Stimulated activated CD8-positive, alpha-beta memory T cell treated with anti-CD3 and anti-CD28 coated beads, Interleukin-12 subunit alpha, Interleukin-12 subunit beta, amount 100 ng/mL, for 1 hour (primary cell): ENCODE results near the gene DPF1.
"Not testable (repeated sequence)": the region's sequence is repeated elsewhere in the genome, so short reads cannot be mapped to it uniquely, and the experiment has no call there.

Experiments used
- DNase-seq: peaks from one replicate; pipeline ENCODE4 v3.0.0-alpha.2; 2020; ENCODE audit warnings: low read depth

Gene DPF1

DNA sequence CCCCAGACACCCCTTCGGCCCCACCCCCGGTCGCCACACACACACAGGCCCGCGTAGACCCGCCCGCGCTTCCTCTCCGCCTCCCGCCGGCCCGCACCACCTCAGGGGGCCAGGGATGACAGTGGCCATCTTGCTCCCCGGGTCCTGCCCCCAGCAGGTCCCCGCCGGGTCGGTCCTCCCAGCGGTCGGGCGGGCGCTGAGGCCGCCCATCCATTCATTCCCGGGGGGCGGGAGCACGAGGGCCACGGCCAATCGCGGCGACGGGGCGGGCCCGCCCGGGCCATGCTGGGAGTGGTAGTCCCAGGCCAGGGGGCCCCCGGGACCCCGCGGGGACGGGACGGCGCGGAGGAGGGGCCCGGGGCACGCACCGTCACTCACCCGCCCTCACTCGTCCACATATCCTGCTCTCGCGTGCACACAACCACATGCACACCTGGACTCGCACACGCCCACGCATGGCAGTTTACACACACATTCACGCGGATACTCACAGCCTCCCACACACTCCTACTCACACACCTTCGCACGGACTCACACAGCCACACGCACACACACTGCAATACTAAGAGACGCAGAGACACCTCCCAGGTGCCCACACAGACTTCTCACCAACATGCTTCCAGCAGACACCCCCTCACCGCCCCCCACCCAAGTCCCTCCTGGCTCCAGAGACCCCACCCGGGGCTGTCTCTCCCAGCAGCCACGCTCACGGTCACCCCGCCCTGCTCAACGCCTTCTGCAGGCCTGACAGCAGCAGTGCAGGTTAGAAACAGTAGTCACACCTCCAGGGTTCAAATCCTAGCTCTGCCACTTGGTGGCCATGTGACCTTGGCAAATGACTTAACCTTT, at the start of gene DPF1:
TSS of gene DPF1 (minus strand) at position 209 of the 849 bp plus-strand sequence. CDS start at position 129, 80 bp downstream.
- DNase-seq, result no peak

DNA sequence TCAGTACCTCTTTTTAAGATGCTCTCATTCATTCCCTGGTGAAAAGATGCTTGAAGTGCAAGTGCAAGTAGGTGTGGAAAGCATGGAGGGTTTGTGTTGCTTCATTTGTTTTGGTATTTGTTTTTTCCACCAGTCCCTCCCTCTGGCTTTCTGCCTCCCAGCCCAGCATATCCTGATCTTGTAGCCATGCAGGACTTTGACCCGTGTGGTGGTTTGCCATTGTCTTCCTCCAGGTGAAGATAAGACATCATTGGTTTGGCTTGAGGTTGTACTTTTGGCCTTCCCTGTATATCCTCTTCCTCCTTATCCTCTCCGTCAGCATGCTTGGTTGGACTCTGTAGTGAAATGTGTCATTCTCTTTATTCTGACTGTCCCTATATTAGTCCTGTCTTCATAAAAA, 49.5 kb upstream of the DPF1 start:
- no peak for DNase-seq

DNA sequence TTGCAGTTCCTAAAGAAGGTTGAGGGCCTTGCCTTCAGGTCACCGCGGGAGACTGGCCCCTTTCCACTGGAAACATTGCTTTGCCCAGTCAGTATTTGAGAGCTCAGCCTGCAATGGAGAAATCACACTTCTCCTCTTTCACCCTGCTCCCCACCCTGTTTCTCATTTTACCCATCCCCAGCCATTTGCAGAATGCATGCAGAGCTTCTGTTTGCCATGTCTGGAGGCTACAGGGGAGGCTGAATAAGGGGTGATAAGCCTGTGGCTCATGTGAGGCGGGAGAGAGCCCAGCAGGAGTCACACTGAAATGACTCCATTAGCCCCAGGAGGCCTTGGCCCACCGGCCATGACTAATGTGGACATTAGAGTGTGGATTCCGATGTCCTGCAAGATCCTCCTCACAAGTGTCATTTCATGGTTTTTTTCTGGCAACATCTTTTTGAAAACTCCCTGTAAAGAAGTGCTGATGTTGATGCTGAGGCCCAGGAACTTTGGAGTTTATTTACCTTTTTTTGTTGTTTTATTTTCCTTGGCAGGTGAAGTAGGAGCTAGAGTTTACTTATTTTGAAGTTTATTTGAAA, 46.7 kb upstream of the DPF1 start:
- DNase-seq, result no peak

DNA sequence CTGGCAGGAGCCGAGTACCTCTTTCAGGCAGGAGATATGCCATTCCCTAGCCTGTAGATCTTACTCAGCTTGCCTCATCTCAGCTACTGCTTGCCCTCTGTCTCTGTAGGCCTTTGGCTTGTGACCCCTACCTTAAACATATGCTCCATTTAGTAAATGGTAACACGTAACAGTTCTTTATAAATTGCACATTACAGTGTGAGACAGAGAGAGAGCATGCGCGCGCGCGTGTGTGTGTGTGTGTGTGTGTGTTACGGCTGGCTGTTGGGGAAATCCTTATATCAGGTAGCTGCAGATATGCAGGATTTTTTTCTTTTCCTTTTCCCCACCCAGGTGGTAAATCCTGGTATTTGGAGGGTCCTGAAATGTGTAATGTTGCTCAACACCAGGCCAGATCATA, 44.5 kb upstream of the DPF1 start:
- no peak for DNase-seq

DNA sequence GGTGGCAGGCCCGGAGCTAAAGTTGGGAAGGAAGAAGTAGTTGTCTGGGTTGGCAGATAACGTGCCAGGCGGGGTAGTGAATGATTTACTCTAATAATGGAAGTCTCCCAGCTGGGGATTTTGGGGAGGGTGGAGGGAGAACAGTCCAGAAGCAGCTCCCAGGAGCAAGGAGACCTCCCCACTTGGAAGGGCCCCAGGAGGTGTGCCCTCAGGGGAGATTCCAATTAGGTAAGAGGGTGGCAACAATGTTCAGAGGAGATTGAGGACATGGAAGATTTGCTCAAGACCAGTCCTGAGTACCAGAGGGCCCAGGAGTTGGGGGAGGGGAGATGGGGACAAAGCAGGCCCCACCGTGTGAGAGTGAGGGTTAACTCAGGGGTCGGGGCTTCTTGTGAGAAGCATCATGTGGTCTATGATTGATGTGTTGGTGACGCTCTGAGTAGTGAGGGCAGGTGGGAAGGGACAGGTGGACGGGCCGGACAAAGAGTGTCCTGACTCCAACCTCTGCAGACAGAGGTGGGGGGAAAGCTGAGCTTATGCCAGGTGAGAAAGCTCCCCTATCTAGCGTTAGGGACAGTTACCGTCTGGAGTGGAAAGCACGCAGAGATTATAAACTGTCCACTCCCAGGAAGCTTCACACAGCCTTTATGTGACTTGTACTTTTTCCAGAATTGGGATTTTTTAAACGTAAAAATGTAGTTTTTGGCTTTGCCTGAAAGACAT, 43.9 kb upstream of the DPF1 start:
- DNase-seq, result no peak

DNA sequence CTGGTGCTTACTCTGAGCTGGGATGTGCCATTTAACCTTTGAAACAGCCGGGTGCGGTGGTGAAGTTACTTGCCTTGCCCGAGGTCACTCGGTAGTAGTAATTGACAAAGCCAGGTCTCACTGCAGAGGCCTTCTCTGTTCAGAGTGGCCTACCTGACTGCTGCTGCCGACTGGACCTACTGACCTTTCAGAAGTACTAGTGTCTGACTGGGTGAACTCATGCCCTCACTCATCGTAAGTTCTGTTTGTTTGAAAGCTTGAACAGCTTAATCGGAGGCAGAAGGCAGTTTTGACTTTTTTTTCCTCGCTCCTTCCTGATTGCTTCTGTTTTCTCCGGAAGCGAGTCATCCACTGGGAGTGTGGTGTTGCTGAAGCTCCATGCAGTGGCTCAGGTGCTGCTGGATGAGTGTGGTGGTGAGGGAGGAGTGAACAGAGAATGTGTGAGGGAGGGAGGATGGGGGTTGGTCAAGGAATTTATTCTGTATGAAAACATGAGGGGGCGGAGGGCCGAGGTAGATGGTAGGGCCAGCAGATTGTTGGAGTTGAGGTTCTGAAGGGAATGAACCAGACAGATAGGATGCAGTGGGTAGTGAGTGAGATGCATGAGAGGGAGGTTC, 43.1 kb upstream of the DPF1 start:
- DNase-seq, result no peak

DNA sequence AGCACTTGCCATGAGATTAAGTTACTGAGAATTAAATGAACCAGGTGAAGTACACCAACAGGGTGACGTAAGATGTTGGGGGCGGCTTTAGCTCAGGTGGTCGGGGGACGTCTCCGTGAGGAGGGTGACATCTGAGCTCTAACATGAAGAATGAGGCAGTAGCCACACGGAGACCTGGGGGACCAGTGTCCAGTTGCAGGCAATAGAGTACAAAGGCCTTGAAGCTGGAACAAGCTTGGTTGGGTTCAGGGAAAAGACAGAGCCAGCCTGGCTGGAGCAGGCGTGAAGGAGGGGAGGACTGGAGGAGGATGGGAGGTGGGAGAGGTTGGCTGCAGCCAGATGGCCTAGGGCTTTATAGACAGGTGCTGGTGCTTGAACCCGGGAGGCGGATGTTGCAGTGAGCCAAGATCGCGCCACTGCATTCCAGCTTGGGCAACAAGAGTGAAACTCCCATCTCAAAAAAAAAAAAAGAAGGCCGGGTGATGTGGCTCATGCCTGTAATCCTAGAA, 42.0 kb upstream of the DPF1 start:
- no peak for DNase-seq

DNA sequence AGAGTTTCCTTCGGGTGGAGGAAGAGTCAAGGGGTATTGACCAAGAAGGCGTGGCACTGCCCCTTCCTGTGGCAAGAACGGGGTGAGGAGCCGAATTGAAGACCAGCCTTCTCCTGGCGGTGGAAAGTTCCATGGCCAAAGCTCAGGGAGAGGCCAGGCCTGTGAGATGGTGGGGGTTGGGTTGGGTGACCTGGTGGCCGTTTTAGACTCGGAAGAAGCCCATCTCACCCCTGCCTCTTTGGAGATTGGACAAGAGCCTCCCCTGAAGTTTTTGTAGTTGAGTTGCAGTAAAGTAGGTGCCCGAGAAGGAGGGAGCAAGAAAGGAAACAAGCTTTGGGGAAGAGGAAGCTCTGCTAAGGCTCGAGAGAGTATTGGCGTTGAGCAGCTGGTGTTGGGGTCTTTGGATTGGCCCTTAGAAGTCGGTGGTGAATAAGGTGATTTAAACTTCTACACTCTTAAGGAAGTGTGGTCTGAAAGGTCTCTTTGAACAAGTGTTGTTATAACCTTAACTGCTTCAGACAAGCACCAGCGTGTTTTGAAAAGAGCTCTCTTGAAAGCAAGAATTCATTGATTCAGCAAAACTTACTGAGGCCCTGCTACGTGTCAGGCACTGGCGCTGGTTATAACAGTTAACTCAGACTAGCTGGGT, 41.3 kb upstream of the DPF1 start:
- DNase-seq, result no peak

DNA sequence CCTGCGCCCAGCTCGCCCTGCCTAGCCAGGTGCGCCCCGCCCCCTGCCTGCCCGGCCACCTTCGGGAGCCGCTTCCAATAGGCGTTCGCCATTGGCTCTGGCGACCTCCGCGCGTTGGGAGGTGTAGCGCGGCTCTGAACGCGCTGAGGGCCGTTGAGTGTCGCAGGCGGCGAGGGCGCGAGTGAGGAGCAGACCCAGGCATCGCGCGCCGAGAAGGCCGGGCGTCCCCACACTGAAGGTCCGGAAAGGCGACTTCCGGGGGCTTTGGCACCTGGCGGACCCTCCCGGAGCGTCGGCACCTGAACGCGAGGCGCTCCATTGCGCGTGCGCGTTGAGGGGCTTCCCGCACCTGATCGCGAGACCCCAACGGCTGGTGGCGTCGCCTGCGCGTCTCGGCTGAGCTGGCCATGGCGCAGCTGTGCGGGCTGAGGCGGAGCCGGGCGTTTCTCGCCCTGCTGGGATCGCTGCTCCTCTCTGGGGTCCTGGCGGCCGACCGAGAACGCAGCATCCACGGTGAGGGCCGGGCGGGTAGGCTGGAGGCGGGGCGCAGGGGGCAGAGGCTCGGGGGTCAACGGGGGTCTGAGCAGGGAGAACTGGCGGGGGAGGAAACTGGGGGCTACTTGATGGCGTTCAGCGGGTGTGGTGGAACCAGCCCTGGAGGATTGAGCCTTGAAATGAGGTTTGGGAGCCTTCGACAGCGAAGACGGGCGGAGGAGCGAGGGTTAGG, 40.6 kb upstream of the DPF1 start, which contains the start of gene SPINT2:
TSS of gene SPINT2 (plus strand) at position 88 of the 727 bp plus-strand sequence. CDS start at position 408, 320 bp downstream.
- DNase-seq, result peak; percentile 36

DNA sequence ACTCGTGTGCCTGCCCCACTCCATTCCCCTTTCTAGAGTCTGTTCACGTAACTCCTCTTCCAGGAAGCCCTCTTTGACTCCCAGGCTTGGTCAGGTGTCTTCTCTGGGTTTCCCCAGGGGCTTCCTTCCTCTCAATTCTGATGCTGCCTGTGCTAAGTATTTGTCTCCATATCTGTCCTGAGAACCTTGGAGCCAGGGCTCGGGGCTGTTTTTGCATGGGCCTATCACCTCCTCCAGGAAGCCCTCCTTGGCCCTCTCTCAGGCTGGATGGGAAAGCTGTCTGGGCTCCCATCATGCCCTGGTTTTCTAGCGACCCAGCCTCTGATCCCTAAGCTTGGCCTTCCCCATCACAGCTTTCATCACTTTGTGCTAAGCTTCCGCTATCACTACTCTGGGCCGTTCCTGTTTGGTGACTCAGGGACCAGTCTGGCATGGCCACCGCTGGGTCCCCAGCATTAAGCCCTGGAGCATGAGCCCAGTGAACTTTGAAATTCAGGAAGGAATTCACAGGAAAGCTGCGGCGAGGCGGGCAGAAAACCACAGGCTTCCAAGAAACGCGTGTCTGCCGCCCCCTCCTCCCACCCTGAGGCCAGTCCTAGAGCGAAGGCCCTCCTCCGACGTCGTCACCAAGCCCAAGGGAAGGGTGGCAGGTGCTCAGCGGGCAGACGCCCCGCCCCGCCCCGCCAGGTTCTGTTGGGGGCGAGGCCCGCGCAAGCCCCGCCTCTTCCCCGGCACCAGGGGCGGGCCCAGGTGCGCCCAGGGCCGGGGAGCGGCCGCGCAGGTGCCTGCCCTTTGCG, 39.9 kb upstream of the DPF1 start:
- DNase-seq, result peak; percentile 44

DNA sequence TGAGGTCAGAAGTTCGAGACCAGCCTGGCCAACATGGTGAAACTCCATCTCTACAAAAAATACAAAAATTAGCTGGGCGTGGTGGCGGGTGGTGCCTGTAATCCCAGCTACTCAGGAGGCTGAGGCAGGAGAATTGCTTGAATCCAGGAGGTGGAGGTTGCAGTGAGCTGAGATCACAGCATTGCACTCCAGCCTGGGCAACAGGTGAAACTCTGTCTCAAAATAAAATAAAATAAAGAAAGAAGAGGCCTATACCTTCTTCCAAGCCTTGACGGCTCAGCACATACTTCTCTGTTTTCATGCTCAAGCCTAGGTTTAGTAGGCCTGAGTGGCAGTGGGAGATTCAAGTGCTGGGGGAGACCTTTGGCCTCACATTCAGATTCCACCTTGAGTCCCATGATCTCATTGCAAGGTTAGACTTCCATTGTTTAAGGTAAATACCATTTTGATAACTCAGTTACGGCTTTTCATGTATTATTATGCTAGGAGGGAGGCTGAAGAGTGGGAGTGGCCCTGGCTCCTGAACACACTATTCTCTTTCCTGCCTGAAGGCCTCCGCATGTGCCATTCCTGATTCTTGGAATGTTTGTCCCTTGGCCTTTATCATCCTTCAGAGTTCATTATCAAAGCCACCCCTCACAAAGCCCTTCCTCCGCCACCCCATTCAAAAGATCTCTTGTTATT, 38.7 kb upstream of the DPF1 start:
- no peak for DNase-seq

DNA sequence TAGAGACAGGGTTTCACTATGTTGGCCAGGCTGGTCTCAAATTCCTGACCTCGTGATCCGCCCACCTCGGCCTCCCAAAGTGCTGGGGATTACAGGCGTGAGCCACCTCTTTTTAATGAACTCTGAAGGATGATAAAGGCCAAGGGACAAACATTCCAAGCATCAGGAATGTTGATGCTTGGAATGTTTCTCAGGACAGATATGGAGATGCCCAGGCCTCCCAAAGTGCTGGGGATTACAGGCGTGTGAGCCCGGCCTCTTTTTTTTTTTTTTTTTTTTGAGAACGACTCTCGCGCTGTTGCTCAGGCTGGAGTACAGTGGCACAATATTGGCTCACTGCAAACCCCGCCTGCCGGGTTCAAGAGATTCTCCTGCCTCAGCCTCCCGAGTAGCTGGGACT, 37.9 kb upstream of the DPF1 start:
- DNase-seq, result not testable (repeated sequence)

DNA sequence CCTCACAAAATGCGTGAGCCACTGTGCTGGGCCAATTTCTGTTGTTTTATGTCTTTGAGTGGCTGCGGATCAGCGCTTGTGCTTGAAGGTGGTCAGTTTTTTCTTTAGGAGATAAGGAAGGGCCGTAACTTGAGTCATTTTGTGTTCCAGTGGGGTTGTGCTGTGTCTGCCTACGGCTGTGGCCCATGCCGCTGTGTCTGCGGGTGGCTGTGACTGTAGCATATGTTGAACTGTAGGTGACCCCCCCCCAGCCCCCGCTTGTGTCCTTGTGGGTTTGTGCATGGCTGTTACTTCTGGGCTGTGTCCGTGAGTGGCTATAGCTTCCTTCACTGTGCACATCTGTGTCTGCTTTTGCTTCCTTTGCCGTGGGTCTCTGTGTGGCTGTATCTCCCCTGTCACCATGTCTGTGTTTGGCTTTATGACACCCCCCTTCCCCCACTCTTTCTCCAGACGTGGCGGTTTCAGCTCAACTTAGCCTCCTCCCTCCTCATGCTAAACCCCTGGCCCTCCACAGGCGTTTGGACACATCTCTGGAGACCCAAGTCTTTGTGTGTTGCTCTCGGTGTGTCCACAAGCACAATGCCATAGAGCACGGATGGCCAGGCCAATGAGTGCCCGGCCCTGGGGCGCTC, 31.5 kb upstream of the DPF1 start:
- no peak for DNase-seq

DNA sequence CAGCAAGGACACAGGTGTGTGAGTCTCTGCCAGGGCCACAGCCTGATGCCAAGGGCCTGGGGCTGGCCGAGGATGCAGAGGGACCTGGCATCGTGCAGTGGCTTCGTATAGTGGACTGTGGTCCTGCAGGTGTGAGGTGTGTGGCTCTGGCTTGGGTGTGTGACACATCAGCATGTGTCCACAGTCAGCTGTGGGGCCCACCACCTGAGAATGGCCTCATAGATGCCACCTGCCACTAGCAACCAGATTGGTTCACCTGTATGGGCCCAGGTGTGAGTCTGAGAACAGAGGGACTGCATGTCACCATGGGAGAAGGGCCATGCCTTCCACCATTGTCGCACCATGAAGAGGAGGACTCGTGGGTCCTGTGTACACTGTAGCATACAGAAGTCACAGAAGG, 29.8 kb upstream of the DPF1 start:
- no peak for DNase-seq

DNA sequence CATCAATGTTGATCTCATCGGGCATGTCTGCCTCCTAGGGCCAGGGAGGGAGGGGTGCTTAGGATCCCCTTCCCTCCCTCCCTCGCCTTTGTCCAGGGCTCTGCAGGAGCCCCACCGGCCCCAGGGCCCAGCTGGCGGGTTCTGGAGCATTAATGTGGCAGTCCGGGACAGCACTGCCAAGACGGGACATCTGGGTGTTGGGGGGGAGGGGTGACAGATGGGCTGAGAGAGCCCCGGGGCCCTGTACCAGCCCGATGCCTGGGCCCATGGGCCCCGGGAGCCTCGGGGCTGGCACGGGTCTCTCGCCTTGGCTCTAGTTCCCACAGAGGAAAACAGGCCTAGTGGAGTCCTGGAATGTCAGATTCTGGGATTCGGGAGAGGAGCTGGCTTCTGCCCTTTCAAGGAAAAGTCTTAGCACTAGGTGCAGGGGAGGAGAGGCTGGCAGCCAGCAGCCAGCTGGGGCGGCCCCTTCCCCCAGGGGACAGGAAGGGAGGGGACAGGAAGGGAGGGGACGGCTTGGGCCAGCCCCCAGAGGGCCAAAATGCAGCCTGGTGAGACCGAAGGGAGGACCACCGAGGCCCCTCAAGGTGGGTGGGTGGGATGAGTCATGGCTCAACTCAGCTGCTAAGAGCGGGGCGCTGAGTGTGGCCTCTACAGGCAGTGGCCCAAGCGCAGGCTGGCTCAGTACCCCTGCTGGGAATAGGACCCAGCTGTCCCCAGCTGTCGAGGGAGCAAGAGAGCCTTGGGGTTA, 29.1 kb upstream of the DPF1 start:
- DNase-seq, result no peak

DNA sequence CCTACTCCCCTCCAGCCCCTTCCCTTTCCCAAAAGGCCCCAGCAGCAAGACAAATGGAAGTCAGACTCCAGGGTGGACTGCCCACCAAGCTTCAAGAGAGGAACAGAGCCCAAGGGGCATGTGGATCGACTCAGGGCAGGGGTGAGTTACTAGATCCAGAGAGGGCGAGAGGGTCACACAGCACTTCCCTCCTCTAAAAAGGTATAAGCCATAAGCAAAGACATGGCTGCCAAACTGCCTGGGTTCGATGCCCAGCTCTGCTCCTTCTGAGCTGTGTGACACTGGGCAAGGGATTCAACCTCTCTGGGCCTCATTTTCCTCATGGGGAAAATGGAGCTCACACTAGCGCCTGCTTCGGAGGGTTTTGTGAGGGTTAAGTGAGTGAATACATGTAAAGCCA, 28.4 kb upstream of the DPF1 start:
- DNase-seq, result no peak

DNA sequence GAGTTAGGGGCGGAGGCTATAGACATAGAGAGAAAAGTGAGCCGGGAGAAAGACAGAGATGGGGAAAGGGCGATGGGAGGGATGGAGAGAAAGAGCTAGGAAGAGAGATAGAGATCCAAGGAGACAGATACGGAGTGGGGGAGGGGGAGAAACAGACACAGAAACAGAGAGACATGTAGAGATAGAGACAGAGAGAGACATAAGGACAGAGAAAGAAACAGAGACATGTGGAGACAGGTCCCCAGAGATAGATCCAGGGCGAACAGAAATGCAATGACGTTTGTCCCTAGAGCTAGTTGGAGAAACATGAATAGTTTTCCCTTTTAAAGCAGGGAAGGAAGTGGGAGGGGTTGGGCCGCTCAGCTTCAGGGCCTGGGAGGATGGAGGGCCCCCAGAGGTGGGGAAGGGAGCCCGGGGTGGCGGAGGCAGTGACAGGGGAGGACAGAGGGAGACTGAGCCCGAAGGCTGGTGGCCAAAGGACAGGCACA, 27.6 kb upstream of the DPF1 start:
- no peak for DNase-seq
